C4-2B (cell line): Measurements from ENCODE around the gene AGPAT1.

Experiments
- CTCF ChIP-seq: fragments of 450-650 bp; conservative IDR thresholded peaks from 2 replicates; pipeline ENCODE4 v1.5.1; 2017; ENCODE audit warnings: mild to moderate bottlenecking
- ZFX ChIP-seq: fragments of 450-650 bp; IDR thresholded peaks from 2 replicates; pipeline ENCODE4 v1.6.1; 2017

- no peak for TF ChIP-seq CTCF
- no peak for TF ChIP-seq ZFX
Observed at GRCh38 chr6:32210191-32210601, 34.3 kb upstream of the AGPAT1 start.
